Esophagus muscularis mucosa (tissue), 3 donors: ENCODE data around the gene MPRIP.

Source experiments
- EP300 ChIP-seq: sonication (generic); formaldehyde crosslinking; IDR thresholded peaks from one replicate; pipeline ENCODE4 v1.6.1; 2017; ENCODE audit warnings: antibody characterized with exemption
- TF ChIP-seq, protein P1 (sequence below), 3 experiments: fragments of 200-600 bp in 2 of 3; fragments of 450-650 bp in 1 of 3; sonication (generic) in 2 of 3; IDR thresholded peaks; one replicate each; pipeline ENCODE4 v1.5.1; 2017 to 2019; ENCODE audit warnings: antibody characterized with exemption in 3 of 3, mild to moderate bottlenecking in 2 of 3, moderate library complexity in 1 of 3

GRCh38 chr17:17080781-17081180, 38.5 kb downstream of the MPRIP start:
- TF ChIP-seq, protein P1, sequence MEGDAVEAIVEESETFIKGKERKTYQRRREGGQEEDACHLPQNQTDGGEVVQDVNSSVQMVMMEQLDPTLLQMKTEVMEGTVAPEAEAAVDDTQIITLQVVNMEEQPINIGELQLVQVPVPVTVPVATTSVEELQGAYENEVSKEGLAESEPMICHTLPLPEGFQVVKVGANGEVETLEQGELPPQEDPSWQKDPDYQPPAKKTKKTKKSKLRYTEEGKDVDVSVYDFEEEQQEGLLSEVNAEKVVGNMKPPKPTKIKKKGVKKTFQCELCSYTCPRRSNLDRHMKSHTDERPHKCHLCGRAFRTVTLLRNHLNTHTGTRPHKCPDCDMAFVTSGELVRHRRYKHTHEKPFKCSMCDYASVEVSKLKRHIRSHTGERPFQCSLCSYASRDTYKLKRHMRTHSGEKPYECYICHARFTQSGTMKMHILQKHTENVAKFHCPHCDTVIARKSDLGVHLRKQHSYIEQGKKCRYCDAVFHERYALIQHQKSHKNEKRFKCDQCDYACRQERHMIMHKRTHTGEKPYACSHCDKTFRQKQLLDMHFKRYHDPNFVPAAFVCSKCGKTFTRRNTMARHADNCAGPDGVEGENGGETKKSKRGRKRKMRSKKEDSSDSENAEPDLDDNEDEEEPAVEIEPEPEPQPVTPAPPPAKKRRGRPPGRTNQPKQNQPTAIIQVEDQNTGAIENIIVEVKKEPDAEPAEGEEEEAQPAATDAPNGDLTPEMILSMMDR (IDR thresholded peaks at IDR 0.05) = no peak
- no peak for TF ChIP-seq EP300
